GM21390 (cell line): ENCODE results near the gene ANK3.

Experiments used
- ATAC-seq: cut with Tn5 transposase; IDR thresholded peaks from one replicate; pipeline ENCODE4 v1.9.1; 2021; ENCODE audit not compliant: unreplicated experiment

ANK3 gene

DNA sequence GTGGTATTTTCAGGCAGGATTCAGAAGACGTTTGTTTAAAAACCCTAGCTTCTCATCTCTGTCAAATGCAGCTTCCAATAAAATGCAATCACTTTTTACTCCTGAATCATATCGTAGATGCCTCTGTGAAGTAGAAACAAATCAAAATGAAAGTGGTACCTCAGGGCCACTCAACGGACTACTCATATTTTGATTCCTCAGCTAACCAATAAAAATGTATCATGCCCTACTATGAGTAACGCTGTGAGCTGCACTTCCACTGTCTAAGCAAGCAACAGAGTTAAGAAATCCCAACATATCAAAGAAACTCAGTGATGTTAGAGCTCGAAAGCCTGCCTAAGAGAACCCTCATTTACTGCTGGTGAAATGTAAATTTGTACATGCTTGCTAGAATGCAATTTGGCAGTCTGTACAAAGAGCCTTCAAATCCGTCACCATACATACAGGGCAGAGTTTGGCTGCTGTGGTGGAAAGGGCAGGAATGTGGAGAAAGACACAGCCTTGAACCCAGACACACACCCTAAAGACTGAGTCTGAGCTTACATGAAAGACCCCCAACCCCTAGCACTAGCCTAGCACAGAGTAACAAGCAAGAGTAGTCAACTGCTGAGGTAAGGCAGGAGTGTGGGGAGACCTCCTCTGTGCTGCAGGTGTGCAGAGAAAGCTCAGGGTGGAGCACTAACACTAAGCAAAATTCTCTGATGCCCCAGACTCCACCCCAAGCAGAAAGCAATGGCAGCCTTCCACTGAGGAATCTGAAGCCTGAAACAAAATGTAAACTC lies 151.5 kb downstream of the ANK3 start:
- peak; percentile 49 for ATAC-seq

DNA sequence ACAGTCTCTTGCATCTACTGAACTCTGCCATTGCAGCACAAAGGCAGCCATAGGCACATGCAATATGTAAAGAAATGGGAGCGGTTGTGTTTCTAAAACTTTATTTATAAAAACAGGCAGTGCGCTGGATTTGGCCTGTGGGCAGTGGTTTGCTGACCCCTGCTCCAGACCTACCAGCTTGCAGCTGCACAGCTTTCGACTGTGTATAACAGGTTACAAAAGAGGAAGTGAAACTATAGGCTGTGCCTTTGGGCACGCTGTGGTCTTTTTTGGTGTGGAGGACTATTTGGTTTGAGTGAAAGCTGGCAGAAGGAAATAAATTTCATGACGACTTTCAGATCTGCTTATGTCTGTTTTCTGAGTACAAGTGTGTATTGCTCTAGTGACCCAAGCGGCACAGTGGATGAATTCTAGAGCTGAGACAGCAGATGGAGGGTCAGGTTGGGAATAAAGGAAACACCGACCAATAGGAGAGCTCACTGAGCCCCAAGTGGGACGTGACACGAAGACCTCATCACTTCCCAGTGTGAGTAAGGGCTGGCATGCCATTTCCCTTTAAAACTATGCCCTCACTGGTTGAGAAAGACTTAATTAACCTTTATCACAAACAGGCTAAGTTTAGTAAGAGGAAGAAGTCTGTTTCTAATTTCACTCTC lies 152.7 kb downstream of the ANK3 start:
- peak; percentile 95 for ATAC-seq

GRCh38 chr10:60235001-60235400 lies 154.7 kb downstream of the ANK3 start:
- ATAC-seq, result no peak

DNA sequence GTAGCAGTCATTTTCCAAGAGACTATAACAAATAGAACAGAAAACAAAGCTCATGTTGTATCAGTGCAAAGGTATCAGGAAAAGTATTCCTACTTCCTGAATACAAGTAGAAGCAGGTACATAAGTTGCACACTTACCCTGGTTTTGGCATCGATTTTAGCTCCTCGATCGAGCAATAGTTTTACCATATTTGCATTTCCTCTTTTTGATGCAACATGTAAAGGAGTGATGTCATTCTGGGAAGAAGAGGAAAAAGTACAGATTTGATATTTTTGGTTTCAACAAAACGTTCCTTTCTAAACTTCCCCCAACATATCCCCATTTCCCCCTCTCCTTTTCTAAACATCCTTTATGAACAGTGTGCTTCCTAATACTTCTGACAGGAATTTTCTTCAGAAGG lies 155.1 kb downstream of the ANK3 start:
- ATAC-seq, result no peak

DNA sequence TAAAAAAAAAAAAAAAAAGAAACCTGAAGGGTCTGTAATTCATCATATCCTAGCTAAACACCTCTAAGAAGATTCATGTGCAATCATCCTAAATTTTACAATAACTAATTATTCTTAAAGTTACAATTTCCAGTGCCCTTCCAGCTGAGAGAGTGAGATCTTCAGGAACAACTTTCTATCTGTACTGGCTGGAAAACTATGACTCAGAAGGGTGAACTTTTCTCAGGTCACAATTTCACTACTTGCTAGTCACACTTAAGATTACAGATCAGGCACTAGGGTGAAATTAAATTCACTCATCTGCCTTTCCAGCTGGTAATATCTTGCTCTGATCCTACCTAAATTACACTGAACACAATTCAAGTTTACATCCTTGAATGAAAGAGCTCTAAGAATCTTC lies 158.8 kb downstream of the ANK3 start:
- no peak for ATAC-seq

GRCh38 chr10:60224066-60224705 lies 165.5 kb downstream of the ANK3 start:
- ATAC-seq, result no peak

- ATAC-seq, result no peak
Observed at GRCh38 chr10:60222047-60222446, 167.6 kb downstream of the ANK3 start.

- no peak for ATAC-seq
Observed at GRCh38 chr10:60212195-60212594, 177.5 kb downstream of the ANK3 start.

GRCh38 chr10:60209874-60210570 lies 179.7 kb downstream of the ANK3 start:
- ATAC-seq, result no peak

- ATAC-seq, result no peak
Observed at GRCh38 chr10:60208676-60209269, 180.9 kb downstream of the ANK3 start.

DNA sequence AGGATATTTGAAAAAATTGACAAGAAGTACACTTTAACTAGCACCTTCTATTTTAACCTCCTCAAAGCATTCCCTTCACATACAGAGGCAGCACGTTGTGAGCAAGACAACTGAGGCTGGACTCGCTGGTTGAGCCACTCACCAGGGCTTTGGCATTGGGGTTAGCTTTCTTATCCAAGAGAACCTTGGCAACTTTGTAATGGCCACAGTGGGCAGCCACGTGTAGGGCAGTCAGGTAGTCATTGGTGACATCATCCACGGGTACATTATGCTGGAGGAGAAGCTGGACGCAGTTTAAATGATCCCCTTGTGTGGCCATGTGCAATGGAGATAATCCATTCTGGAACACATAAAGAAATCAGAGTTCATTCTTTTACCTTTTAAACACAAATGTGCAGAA lies 181.8 kb downstream of the ANK3 start:
- ATAC-seq, result no peak

DNA sequence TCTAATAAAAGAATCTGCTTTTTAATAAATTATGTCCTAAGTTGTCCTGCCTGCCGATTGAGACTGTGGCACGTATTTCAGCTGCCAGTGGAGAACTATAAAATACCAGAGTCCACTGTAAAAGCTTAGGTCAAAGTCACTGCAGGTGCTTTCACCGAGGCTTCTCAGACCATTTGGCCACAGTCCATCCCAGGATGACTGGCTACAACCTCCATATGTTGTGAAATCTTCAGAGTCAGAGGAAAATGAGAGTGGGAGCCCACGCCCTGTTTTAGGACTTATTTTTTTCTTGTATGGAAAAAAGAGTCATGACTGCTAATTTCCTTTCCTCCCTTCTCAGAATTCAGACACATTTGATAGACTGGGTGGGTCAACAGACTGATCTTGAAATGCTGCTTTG lies 182.9 kb downstream of the ANK3 start:
- ATAC-seq, result no peak

- no peak for ATAC-seq
Observed at GRCh38 chr10:60205741-60206140, 183.9 kb downstream of the ANK3 start.

- no peak for ATAC-seq
Observed at GRCh38 chr10:60203993-60204618, 185.6 kb downstream of the ANK3 start.

DNA sequence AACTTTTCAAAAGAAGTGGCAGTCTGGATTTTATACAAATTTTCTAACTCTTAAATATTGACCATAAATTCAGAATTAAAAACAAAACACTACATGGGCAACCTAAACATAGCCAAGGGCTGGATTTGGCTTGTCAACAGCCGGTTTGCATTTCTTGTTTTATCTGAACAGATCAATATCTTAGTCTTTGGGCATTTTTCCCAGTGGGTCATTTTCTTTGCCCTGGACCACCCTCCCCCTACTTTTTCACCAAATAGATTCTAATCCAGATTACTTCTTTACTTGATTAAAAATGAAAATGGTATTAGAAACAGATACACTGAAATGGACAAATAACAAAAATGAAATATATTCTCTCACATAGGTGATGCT lies 189.0 kb downstream of the ANK3 start:
- no peak for ATAC-seq

DNA sequence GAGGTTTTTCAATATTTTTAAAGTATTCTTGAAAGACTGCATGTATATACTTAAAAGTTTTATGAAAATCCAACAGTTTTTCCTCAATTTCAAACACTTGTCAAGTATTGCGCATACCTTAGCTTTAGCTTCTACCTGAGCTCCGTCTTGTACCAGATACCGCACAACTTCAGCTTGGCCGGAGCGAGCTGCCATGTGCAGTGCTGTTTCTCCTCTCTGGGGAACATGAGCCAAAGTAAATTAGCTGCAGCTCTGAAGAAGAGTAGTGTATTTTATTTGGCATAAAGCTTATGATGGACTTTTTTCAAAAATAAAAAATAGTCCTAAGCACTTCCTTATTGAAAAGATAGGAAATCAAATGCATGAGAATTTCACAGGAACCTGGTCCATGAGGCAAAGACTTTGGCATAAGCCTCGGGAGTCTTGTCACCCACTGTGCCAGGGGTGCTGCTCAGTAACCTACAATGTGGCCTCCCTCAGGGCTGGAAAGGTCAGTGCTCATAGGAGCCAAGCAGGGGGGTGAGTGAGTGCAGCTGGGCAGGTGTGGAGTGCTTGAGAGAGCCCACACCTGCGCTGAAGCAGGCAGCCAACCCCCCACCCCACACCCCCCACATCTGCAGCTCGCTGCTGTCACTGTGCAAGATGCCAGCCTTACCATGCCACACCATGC lies 189.5 kb downstream of the ANK3 start:
- no peak for ATAC-seq

DNA sequence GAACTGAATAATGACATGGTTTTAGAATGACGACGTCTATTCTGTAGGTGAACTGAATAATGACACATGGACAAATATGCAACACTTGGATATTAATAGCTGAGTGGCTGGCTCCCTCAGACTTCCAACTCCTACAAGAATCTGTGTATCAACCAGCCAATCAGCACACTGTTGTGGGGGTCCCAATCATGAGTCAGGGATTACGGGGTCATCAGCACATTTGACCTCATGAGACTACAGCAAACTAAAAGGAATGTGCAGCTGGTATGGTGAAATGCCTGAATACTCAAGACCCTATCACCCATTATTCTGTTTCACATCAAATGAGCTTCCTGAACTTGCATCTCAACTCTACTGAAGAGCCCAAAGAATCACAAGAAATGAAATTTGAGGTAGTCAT lies 192.5 kb downstream of the ANK3 start:
- ATAC-seq, result no peak

DNA sequence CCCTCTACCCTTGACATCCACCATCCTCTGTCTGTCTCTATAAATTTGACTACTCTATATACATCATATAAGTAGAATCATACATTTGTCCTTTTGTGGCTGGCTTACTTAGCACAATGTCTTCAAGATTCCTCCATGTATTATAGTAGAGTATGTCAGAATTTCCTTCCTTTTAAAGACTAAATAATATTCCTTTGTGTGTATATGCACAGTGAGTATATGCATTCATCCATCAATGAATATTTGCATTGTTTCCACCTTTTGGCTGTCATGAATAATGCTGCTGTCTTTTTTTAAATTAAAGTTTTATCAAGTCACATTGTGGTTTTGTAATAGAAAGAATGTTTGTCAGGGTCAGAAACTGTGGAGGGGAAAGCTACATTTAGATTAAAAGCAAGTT lies 195.3 kb downstream of the ANK3 start:
- ATAC-seq, result no peak

DNA sequence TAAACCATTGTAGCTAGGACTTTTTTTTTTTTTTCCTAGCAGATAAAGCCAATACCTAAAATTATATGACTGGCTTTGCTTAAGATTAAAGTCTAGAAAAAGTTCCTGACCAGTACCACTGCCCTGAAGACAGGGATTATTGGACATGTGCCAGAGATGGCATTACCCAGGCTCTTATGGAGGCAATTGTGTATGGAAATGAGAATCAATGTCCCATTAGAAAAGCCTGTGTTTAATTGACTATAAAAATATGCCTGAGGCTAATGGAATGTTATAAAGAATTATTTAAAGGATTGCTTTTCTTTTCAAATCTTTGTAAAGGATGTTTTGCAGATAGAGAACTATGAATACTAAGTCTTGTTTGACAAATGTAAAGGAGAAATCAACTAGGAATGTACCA lies 196.7 kb downstream of the ANK3 start:
- no peak for ATAC-seq

DNA sequence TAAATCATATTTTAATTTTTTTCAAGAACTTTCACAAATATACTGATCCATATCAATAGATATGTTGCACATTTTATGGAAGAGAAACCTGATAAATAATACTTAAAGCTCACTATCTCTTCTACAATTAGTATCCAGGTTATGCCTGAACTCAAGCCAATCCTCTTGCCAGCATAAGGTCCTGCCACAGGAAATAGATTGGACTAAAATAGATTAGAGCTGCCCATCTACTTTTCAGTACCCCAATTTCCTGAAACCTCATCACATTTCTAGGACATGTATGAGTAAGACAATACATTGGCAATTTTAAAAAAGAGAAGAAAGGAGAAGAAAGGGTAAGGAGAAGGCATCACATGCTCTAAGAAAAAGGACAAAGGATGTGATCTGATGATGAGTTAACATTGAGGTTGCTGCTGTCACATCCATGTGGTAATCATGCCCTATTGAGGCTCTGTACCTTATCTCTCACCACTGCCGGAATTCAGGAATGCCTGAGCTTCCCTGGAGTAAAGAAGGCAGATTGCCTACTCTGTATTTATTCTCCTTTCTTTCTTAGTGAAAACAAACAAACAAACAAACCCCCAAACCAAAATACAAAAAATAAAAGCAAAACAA lies 199.7 kb downstream of the ANK3 start:
- no peak for ATAC-seq
